HepG2 (cell line): ENCODE data around the gene PAM16. TPM values are rescaled to one million over a fixed set of nuclear protein-coding genes. Genes with fewer than 3 reads are reported as not detected.
A peak's percentile ranks its signal among the peaks of the same experiment; 100 is the strongest.

ENCODE experiments used
- CBX5 ChIP-seq: sonication (generic); formaldehyde crosslinking; IDR thresholded peaks from 2 replicates; pipeline ENCODE4 v1.4.0; 2020; ENCODE audit warnings: missing genetic modification reagents, borderline replicate concordance
- CENPT ChIP-seq: sonication (generic); formaldehyde crosslinking; IDR thresholded peaks from 2 replicates; pipeline ENCODE4 v1.8.0; 2022; ENCODE audit warnings: low read depth, mild to moderate bottlenecking, moderate library complexity, missing genetic modification reagents
- ELF3 ChIP-seq: IDR thresholded peaks from 2 replicates; pipeline ENCODE4 v1.6.1; 2016; ENCODE audit warnings: missing genetic modification reagents, missing compliant biosample characterization
- GABPA ChIP-seq, 2 experiments: IDR thresholded peaks; 2 replicates each; pipeline ENCODE4 v1.6.1; 2011 to 2016; ENCODE audit warnings: low read depth in 2 of 2, low read length in 1 of 2, missing biosample characterization in 1 of 2, missing genetic modification characterization in 1 of 2
- GFI1 ChIP-seq: sonication (generic); formaldehyde crosslinking; IDR thresholded peaks from 2 replicates; pipeline ENCODE4 v1.5.0; 2020; ENCODE audit warnings: missing genetic modification reagents, mild to moderate bottlenecking, borderline replicate concordance
- ONECUT2 ChIP-seq: sonication (generic); formaldehyde crosslinking; IDR thresholded peaks from 2 replicates; pipeline ENCODE4 v1.4.0; 2020; ENCODE audit warnings: missing genetic modification reagents
- RBAK ChIP-seq: sonication (generic); formaldehyde crosslinking; IDR thresholded peaks from 2 replicates; pipeline ENCODE4 v1.5.1; 2020; ENCODE audit warnings: mild to moderate bottlenecking, missing genetic modification reagents
- RXRA ChIP-seq: sonication (generic); formaldehyde crosslinking; IDR thresholded peaks from 2 replicates; pipeline ENCODE4 v1.5.1; 2020; ENCODE audit warnings: missing genetic modification reagents
- YEATS4 ChIP-seq: sonication (generic); formaldehyde crosslinking; IDR thresholded peaks from 2 replicates; pipeline ENCODE4 v1.4.0; 2020; ENCODE audit warnings: missing genetic modification reagents, borderline replicate concordance
- ZNF350 ChIP-seq: sonication (generic); formaldehyde crosslinking; IDR thresholded peaks from 2 replicates; pipeline ENCODE4 v1.4.0; 2020; ENCODE audit warnings: mild to moderate bottlenecking, low read depth, missing genetic modification reagents, borderline replicate concordance
- polyA plus RNA-seq, 8 experiments: library from polyadenylated mRNA; depleted of rRNA in 3 of 8; stranded (reverse) in 7 of 8; unstranded in 1 of 8; fragments of >200 nt; fragmentation: Illumina TruSeq in 4 of 8; extraction: Trizol in 4 of 8; gene quantifications; 2 replicates each; pipeline versions ENCODE4 v1.2.1 to v1.2.3, GENCODE V29; 2011 to 2016; ENCODE audit warnings: low read depth in 4 of 8, missing spikeins in 1 of 8, mixed read lengths in 1 of 8; ENCODE audit not compliant: insufficient read depth in 1 of 8
- total RNA-seq, 5 experiments: library from RNA; depleted of rRNA; stranded (reverse); fragments of >200 nt; fragmentation: Illumina TruSeq; extraction: Trizol; gene quantifications; 2 replicates each; pipeline ENCODE4 v1.2.3, GENCODE V29; 2016; ENCODE audit warnings: low read depth in 1 of 5
- TF ChIP-seq, protein P1 (sequence below): IDR thresholded peaks from 2 replicates; pipeline ENCODE4 v1.6.1; 2016; ENCODE audit warnings: low read depth, borderline replicate concordance
- TF ChIP-seq, protein P2 (sequence below): sonication (generic); formaldehyde crosslinking; IDR thresholded peaks from 2 replicates; pipeline ENCODE4 v1.9.0; 2022; ENCODE audit warnings: low read depth, missing genetic modification reagents
- TF ChIP-seq, protein P3 (sequence below): IDR thresholded peaks from 2 replicates; pipeline ENCODE4 v1.6.1; 2016; ENCODE audit warnings: mild to moderate bottlenecking
- TF ChIP-seq, protein P4 (sequence below): sonication (generic); formaldehyde crosslinking; IDR thresholded peaks from 2 replicates; pipeline ENCODE4 v1.5.0; 2020; ENCODE audit warnings: mild to moderate bottlenecking, missing genetic modification reagents
- TF ChIP-seq, protein P5 (sequence below): IDR thresholded peaks from 2 replicates; pipeline ENCODE4 v1.4.0; 2020; ENCODE audit warnings: mild to moderate bottlenecking, missing genetic modification reagents

The PAM16 gene
- total and polyA plus RNA-seq, 2 of the 13 experiments (the other 11 are each of a cell fraction or from before 2014, with no cell fraction given): 51.5 to 51.8 TPM

DNA sequence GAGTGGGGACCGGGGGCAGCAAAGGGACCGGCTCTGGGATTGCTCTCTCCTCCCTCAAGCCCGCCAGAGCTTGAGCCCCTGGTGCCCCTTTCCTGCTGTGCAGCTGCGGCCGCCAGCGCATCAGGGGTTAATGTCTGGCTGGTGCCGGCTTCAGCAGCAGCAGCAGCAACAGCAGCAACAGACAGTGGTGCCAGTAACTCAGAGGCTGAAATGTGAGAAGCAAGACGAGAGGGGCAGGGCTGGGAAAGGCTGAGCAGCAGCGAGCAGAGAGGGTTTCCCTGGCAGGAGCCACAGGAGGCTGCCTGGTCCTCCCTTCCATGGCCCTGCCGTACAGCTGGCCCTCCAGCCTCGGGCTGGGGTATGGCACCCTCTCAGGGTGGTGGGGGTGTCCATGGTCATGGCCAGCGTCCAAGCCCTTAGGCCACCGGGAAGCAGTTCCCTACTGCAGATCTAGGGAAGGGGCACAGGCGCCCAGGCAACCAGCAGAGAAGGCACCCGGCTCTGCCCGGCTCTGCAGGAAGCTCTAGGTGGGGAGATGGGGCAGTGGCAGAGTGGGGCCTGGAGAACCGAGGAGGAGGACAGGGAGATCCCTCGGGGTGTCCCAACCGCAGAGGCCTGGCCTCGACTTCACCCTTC is 57.2 kb downstream of the PAM16 start (continued):
- TF ChIP-seq, protein P1, sequence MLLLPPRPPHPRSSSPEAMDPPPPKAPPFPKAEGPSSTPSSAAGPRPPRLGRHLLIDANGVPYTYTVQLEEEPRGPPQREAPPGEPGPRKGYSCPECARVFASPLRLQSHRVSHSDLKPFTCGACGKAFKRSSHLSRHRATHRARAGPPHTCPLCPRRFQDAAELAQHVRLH: peak; percentile 46; the same call in 1 of the 2 replicates
- TF ChIP-seq RXRA (CRISPR knock-in tag): no peak
- TF ChIP-seq, protein P2, sequence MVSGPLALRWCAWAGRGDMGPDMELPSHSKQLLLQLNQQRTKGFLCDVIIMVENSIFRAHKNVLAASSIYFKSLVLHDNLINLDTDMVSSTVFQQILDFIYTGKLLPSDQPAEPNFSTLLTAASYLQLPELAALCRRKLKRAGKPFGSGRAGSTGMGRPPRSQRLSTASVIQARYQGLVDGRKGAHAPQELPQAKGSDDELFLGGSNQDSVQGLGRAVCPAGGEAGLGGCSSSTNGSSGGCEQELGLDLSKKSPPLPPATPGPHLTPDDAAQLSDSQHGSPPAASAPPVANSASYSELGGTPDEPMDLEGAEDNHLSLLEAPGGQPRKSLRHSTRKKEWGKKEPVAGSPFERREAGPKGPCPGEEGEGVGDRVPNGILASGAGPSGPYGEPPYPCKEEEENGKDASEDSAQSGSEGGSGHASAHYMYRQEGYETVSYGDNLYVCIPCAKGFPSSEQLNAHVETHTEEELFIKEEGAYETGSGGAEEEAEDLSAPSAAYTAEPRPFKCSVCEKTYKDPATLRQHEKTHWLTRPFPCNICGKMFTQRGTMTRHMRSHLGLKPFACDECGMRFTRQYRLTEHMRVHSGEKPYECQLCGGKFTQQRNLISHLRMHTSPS (CRISPR knock-in tag): peak; percentile 44; the same call in 1 of the 2 replicates
- no peak for TF ChIP-seq CENPT (CRISPR knock-in tag)
- 0 out of 2 replicates have a peak, but pooled peaks have one; percentile 18 for TF ChIP-seq CBX5
- TF ChIP-seq, protein P3, sequence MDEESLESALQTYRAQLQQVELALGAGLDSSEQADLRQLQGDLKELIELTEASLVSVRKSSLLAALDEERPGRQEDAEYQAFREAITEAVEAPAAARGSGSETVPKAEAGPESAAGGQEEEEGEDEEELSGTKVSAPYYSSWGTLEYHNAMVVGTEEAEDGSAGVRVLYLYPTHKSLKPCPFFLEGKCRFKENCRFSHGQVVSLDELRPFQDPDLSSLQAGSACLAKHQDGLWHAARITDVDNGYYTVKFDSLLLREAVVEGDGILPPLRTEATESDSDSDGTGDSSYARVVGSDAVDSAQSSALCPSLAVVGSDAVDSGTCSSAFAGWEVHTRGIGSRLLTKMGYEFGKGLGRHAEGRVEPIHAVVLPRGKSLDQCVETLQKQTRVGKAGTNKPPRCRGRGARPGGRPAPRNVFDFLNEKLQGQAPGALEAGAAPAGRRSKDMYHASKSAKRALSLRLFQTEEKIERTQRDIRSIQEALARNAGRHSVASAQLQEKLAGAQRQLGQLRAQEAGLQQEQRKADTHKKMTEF (CRISPR knock-in tag): peak; percentile 52; the same call in 1 of the 2 replicates
- no peak for TF ChIP-seq GABPA (IDR thresholded peaks at IDR 0.05; ENCODE audit: low read depth, low read length)
- no peak for TF ChIP-seq GABPA (CRISPR knock-in tag; IDR thresholded peaks at IDR 0.05; ENCODE audit: low read depth)
- TF ChIP-seq RBAK (CRISPR knock-in tag): no peak
- TF ChIP-seq YEATS4 (CRISPR knock-in tag): no peak
- 0 out of 2 replicates have a peak, but pooled peaks have one; percentile 27 for TF ChIP-seq ELF3
- 0 out of 2 replicates have a peak, but pooled peaks have one; percentile 11 for TF ChIP-seq ZNF350 (CRISPR knock-in tag)
- no peak for TF ChIP-seq ONECUT2 (CRISPR knock-in tag)
- no peak for TF ChIP-seq GFI1 (CRISPR knock-in tag)
- TF ChIP-seq, protein P4, sequence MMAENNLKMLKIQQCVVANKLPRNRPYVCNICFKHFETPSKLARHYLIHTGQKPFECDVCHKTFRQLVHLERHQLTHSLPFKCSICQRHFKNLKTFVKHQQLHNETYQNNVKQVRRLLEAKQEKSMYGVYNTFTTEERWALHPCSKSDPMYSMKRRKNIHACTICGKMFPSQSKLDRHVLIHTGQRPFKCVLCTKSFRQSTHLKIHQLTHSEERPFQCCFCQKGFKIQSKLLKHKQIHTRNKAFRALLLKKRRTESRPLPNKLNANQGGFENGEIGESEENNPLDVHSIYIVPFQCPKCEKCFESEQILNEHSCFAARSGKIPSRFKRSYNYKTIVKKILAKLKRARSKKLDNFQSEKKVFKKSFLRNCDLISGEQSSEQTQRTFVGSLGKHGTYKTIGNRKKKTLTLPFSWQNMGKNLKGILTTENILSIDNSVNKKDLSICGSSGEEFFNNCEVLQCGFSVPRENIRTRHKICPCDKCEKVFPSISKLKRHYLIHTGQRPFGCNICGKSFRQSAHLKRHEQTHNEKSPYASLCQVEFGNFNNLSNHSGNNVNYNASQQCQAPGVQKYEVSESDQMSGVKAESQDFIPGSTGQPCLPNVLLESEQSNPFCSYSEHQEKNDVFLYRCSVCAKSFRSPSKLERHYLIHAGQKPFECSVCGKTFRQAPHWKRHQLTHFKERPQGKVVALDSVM: peak; percentile 67
- TF ChIP-seq, protein P5, sequence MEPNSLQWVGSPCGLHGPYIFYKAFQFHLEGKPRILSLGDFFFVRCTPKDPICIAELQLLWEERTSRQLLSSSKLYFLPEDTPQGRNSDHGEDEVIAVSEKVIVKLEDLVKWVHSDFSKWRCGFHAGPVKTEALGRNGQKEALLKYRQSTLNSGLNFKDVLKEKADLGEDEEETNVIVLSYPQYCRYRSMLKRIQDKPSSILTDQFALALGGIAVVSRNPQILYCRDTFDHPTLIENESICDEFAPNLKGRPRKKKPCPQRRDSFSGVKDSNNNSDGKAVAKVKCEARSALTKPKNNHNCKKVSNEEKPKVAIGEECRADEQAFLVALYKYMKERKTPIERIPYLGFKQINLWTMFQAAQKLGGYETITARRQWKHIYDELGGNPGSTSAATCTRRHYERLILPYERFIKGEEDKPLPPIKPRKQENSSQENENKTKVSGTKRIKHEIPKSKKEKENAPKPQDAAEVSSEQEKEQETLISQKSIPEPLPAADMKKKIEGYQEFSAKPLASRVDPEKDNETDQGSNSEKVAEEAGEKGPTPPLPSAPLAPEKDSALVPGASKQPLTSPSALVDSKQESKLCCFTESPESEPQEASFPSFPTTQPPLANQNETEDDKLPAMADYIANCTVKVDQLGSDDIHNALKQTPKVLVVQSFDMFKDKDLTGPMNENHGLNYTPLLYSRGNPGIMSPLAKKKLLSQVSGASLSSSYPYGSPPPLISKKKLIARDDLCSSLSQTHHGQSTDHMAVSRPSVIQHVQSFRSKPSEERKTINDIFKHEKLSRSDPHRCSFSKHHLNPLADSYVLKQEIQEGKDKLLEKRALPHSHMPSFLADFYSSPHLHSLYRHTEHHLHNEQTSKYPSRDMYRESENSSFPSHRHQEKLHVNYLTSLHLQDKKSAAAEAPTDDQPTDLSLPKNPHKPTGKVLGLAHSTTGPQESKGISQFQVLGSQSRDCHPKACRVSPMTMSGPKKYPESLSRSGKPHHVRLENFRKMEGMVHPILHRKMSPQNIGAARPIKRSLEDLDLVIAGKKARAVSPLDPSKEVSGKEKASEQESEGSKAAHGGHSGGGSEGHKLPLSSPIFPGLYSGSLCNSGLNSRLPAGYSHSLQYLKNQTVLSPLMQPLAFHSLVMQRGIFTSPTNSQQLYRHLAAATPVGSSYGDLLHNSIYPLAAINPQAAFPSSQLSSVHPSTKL (CRISPR knock-in tag): peak; percentile 57
